ENCODE data around the gene SMIM17.

- TF ChIP-seq CTCF (IDR thresholded peaks at IDR 0.05) (no peak), EZH2phosphoT487 (IDR thresholded peaks at IDR 0.05) (no peak)
Observed at GRCh38 chr19:56670401-56670960, 27.5 kb downstream of the SMIM17 start.

Data from neural progenitor cell (in vitro differentiated cells).